SH-SY5Y (cell line): ENCODE data around the gene IL2RA.

ENCODE experiments used
- GATA2 ChIP-seq: IDR thresholded peaks from 2 replicates; pipeline ENCODE4 v1.6.1; 2011; ENCODE audit warnings: mild to moderate bottlenecking, low read depth, low read length
- GATA3 ChIP-seq: IDR thresholded peaks from 2 replicates; pipeline ENCODE4 v1.6.1; 2011; ENCODE audit warnings: low read depth, mild to moderate bottlenecking, low read length, moderate library complexity

The IL2RA gene

GRCh38 chr10:6025683-6026255 lies 36.4 kb downstream of the IL2RA start:
- TF ChIP-seq GATA2 (no peak), GATA3 (no peak)

DNA sequence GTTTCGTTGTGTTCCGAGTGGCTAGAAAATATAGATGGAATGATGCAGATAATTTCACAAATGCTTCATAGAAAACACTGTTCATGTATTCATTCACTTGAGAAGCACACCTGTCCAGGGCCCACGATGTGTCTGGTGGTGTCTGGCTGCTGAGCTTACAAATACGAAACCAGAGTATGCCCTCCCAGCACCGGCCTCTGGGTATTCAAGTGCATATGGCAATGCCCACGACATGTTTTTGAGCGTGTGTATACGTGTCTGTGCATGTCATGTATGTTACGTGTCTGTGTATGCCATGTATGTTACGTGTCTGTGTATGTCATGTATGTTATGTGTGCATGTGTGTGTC lies 37.9 kb downstream of the IL2RA start:
- TF ChIP-seq GATA3 (no peak), GATA2 (no peak)

DNA sequence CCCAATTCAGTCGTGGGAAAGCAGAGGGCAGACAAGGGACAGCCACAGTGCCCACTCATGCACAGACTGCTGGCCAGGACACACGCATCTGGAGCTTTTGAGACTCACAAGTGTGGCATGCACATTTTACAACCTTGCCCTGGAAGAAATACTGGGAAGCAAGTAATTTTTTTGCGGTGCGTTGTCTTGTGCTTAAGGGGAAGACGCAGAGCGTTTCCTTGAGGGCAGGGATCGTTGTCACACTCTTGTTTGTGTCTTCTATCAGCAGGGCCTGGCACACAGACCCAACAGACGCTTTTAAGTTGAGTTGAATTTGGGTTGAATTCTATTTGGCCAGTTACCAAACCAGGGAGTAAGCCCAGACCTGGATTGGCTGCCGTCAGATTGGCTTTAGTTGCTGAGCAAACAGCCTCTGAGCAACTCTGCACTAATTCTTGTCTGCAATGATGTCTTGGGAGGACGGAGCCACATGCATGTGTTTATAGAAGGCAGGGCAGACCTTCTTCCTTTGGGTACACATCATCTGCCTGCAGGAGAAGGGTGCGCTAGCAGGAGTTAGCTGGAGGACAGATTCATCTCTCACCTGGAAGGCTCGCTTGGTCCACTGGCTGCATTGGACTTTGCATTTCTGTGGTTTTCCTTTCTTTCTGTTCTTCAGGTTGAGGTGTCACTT lies 38.4 kb downstream of the IL2RA start:
- no peak for TF ChIP-seq GATA2
- no peak for TF ChIP-seq GATA3

GRCh38 chr10:6022660-6023059 lies 39.5 kb downstream of the IL2RA start:
- TF ChIP-seq GATA2 (no peak), GATA3 (no peak)

DNA sequence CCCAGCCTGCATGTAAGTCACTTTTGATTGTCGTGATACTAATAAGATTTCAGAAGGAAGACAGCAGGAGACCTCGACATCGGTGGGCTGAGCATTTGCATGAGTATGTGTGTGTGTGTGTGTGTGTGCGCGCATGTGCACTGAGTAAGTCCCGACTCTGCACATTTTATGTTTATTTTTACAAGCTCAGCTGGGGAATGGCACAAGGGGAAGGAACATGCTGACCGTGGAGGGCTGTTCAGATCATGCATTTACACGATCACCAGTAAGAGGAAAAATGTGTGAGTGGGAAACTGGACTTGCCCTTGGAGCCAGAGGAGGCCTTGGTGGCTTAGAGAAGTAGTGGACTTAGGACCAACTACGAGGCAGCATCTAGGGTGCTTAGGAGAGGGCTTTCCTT lies 41.3 kb downstream of the IL2RA start:
- TF ChIP-seq GATA2 (no peak), GATA3 (no peak)

GRCh38 chr10:6019796-6020195 lies 42.4 kb downstream of the IL2RA start:
- TF ChIP-seq GATA3 (no peak), GATA2 (no peak)

DNA sequence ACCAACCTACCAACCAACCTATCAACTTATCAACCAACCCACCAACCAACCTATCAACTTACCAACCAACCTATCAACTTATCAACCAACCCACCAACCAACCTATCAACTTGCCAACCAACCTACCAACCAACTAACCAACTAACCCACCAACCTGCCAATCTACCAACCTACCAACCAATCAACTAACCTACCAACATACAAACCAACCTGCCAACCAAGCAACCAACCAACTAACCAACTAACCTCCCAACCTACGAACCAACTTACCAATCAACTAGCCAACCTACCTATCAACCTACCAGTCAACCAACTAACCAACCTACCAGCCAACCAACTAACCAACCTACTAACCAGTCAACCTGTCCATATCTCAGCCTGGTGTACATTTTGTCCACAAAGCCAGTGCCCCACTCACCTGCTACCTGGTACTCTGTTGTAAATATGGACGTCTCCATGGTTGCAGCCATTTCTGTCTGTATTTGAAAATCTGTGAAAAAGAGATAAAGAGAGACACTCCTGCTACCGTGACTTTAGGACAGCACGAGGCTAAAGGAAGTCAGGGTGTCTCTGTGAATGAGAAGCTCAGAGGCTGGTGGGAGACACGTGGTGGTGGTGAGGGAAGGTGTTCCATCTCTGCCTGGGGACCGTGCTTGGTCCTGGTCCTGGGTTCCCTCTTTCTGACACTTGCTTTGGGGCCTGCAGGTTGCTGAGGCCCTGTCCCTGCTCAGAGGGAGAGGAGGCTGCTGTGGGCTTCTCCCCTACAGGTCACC lies 43.0 kb downstream of the IL2RA start:
- TF ChIP-seq GATA3 (no peak), GATA2 (no peak)

GRCh38 chr10:6018422-6018821 lies 43.7 kb downstream of the IL2RA start:
- TF ChIP-seq GATA3: no peak
- no peak for TF ChIP-seq GATA2

GRCh38 chr10:6017781-6018354 lies 44.3 kb downstream of the IL2RA start:
- TF ChIP-seq GATA2 (no peak), GATA3 (no peak)

GRCh38 chr10:6014241-6014761 lies 47.9 kb downstream of the IL2RA start:
- TF ChIP-seq GATA3 (no peak), GATA2 (no peak)

DNA sequence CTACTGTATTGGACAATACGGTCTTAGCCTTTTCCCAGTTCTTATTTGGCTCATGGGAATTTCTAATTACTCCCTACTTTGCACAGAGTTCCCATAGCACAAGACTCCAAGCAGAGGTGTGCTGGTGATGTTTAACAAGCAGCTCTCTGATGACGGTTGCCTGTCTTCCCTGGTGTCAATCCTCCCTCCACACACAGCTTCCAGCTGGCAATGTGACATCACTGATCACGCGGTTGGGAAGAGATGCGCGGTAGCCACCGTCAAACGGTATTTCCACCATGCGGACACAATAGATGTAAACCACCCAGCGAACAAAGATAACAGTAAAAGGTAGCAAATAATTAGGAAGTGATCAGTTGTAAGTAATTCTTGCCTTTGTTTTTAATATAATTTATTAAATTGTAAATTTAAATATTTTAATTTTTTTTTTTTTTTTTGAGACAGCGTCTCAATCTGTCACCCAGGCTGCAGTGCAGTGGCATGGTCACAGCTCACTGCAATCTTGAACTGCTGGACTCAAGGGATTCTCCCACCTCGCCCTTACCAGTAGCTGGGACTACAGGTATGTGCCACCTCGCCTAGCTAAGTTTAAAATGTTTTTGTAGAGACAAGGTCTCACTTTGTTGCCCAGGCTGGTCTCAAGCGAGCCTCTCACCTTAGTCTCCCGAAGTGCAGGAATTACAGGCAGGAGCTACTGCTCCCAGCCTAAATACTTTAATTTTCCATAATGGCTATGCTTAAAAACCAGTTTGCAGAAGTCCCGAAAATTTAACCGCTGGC lies 48.6 kb downstream of the IL2RA start:
- TF ChIP-seq GATA3: no peak
- TF ChIP-seq GATA2: no peak

GRCh38 chr10:6012121-6012905 lies 49.9 kb downstream of the IL2RA start:
- no peak for TF ChIP-seq GATA2
- TF ChIP-seq GATA3: no peak

GRCh38 chr10:6011558-6011957 lies 50.6 kb downstream of the IL2RA start:
- no peak for TF ChIP-seq GATA2
- TF ChIP-seq GATA3: no peak
